Peyer's patch (tissue), 4 donors: Measurements from ENCODE around the gene GPR34.

ENCODE experiments used
- CTCF ChIP-seq, 6 experiments: fragments of 450-650 bp in 4 of 6; fragments of 200-600 bp in 2 of 6; sonication (generic) in 1 of 6; IDR thresholded peaks; one replicate each; pipeline ENCODE4 v1.5.1; 2017 to 2019; ENCODE audit warnings: antibody characterized with exemption in 6 of 6, mild to moderate bottlenecking in 3 of 6, moderate library complexity in 1 of 6
- POLR2A ChIP-seq, 2 donors: fragments of 450-650 bp; IDR thresholded peaks; one replicate each; pipeline ENCODE4 v1.5.1; 2017; ENCODE audit warnings: antibody characterized with exemption in 2 of 2, mild to moderate bottlenecking in 2 of 2, moderate library complexity in 2 of 2

- TF ChIP-seq CTCF (IDR thresholded peaks at IDR 0.05) = no peak
- TF ChIP-seq POLR2A (IDR thresholded peaks at IDR 0.05) = no peak
Observed at GRCh38 chrX:41661366-41662095, 27.2 kb upstream of the GPR34 start.
